ENCODE measurements around the gene SLC18A3.

Gene SLC18A3

DNA sequence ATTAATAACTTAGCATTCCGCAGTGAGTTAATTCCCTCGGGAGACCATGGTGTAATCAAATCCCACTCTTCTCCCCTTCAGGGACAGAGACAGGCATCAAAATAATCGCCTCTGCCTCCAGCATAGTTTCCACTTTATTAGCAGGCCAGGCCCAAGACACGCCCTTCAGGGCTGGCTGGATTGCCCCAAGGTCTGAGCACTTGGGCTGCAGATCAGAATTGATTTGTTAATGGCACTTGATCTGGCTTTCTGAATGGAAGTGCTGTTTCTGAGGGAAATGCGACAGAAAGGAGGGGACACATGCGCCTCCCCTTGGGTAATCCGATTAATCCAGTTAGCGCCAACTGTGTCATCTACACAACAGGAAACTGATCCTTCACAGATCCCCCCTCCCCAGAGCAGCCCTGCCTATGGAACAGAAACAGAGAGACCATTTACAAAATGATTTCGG, 19.3 kb downstream of the SLC18A3 start:
- no peak for DNase-seq

DNA sequence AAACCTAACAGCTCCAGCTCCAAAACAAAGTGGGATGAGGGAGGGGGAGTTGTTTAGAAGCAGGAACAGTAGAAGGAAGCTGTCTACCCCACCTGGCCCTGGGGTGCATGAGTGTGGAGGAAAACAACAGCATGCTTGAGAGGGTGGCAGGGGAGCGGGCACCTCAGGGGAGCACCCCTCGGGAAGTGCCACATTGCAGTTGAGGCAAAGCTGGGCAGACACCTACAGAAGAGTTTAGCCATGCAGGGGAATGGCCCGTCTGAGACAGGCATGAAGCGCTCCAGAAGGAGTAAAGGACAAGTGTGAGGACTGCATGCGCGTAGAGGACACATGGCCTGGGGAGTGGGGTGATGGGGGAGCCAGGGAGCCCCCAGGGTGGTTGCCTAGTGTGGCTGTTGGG, 21.9 kb downstream of the SLC18A3 start:
- DNase-seq = no peak

DNA sequence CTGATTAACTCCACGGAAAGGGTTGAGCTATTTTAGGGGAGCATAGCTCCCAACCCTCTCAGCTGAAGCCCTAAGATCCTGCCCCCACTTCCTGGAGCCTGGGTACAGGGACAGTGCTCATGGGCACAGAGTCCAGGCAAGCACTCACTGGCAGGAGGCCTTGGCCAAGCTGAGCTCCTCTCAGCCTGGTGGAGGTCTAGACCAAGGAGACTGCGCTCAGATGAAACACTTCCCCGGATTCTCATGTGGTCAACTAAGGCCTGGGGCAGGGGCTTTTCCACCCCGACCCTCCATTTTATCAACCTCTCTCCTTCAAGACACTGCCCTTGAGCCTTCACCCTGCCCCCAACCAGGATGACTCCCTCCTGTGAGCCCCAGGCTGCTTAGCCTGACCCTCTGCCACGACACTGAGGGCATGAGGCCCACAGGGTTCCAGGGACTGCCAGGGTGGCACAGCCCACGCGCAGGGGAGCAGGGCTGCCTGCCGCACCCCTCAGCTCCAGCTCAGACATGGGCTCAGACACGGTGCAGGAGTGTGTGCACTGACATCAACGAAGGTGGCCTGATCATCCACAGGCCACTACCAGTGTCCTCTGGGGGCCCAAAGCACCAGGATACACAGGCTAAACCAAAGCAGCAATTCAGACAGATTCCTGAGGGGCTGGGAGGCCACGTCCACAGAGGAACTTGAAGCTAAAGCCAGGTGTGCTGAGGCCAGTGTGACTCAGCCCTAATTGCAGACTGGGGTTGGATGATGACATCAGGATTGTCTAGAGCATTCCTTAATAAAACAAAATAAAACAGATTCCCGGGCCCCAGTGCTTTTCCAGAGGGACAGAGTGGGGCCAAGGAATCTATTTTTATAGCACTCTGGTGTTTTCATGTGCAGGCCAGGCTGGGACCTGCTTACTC, 22.6 kb downstream of the SLC18A3 start:
- DNase-seq = no peak

DNA sequence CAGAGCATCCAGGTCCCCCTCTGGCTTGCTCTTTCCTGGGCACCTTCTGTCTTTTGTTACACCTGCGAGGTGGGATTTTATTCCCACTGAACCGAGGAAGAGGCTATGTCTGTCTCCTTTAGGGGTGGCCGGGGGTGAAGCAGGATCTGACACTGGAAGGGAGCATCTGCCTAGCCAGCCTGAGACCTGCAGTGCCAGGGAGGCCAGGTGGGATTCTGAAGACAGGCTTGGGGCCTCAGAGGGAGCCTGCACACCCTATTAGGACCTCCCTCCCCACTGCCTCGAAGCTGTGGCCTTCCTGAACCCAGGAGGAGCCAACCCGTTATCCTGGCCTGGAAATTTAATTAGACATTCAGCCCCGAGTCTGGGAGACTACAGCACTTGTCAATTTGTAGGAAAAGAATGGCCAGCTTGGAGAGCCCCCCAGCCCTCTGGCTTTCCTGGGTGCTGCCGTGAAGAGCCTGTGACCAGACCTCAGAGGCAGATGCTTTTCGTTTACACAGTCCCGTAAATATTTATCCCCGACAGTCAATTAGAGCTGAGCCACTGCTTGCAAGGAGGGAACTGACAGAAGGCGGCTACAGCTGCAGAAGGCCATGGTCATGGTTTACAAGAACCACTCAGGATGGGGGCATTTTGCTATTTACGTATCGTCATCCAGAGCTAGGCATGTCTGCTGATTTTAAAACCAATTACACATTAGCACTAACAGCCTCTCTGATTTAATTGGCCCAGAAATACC, 23.4 kb downstream of the SLC18A3 start:
- DNase-seq = no peak

DNA sequence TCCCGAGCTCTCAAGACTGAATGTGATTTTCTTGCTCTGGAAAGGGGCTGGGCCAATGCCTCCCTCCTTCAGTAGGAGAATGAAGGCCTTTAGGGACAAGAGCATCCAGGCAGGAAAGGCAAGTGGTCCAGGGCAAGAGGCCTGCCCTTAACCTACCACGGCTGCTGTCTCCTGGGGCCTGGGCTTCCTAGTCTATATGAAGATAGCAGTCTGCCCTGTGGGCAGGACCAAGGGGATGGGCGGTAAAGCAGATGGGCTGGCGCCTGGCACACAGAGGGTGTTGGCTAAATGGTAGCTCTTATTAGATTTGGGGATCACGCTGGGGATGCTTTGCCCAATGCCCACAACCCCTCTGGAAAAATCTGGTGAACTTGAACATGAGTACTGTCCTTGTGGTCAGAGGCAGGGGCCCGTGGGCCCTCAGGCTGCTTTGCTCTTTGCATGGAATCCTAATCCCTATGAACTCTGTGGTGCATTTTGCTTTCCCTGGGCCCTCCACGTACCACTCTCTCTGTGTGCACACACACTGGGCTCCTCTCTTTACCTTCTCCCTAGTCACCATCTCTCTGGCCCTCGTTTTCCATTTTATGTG, 24.1 kb downstream of the SLC18A3 start:
- no peak for DNase-seq

DNA sequence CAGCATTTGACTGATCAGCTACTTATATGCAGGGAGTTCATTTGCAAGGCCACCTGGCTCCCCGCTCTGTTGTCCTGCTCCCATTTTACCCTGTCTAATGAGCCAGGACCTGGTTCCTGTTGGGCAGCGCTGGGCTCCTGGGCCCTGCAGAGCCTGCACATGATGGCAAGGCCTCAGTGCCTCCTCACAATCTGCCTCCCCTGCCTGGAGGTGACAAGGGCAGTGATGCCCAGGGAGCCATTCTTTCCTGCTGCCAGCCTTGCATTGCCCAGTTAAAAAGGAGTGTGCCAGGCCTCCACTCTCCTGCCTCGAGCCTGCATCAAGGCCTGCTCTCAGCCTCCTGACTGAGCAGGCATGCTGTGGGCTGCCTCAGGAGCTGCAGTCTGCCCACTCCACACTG, 32.2 kb downstream of the SLC18A3 start:
- DNase-seq = no peak

DNA sequence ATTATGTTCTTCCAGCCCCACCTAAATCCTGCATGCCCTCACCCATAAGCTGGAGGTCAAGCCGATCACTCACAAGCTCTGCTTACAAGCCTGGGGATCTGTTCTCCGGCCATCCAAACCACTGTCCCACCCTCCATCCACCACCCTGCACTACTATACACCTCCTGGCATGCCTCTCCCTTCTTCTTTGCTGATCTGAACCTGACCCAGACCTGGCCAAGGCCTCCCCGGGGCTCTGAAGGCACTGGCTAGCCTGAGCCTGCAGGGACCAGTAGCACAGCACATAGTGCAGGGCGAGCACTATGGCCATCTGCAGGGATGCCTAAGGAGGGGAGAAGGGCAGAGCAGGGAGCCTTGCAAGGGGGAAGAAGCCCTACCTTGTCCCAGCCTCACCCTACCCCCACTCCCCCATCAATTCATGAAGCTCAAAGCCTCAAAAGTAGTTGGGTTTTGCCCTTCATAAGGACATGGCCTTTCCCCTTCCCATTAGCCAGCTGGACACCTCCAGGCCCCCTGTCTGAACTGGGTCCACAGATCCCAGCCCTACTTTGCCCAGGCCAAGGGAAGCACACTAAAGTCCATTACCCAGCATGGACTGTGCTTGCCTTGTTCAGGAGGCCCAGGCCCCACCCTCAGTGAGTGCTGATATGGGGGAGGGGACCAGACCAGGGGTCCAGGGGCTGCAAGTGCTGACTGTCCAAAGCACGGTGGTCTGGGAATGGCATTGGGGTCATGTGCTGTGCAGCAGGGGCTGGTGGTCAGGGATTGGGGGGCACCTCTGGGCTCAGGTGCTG, 33.3 kb downstream of the SLC18A3 start:
- no peak for DNase-seq

DNA sequence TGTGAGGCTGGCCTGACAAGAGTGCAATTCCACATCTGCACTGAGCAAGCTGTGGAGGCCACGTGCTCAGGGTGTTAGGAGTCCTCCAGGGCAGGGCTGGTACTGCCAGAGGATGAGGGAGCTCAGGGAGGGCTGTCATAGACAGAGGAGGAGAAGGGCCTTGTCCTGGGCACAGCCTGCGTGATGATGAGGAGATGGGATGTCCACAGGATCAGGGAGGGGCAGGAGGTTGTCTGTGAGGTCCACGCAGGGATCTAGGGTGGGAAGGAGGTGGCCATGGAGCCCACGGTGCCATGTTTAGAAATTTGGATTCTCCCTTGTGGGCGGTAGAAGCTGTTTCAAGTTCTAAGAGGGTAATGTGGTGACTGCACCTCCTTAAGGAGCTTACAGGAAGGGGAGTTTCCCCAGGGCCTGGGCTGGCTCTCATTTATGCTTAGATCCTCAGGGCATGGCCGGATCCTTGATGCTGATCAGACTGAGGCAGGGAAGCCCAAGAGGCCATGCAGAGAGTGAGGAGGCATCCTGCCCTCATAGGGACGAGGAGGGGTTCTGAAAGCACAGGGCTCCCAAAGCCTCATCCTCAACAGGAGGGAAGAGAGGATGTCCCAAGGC, 34.0 kb downstream of the SLC18A3 start:
- DNase-seq = no peak

DNA sequence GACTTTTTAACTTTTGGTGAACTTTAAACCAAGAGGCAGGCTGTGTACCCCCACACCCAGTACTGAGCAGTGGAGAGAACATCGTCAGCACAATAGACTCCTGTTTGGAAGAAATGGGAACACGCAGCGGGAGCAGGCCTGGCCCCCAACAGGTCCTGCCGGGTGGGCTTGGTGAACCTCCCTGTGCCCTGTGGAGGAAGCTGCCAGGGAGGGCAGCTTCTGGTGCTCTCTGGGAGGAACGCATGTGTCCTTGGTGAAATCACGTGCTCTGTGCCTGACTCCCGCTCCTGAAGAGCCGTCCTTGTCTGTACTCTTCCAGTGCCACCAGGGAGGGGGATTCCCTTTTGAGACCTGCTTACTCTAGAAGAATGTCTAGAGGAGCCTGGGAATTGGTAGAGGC, 35.3 kb downstream of the SLC18A3 start:
- DNase-seq = no peak

DNA sequence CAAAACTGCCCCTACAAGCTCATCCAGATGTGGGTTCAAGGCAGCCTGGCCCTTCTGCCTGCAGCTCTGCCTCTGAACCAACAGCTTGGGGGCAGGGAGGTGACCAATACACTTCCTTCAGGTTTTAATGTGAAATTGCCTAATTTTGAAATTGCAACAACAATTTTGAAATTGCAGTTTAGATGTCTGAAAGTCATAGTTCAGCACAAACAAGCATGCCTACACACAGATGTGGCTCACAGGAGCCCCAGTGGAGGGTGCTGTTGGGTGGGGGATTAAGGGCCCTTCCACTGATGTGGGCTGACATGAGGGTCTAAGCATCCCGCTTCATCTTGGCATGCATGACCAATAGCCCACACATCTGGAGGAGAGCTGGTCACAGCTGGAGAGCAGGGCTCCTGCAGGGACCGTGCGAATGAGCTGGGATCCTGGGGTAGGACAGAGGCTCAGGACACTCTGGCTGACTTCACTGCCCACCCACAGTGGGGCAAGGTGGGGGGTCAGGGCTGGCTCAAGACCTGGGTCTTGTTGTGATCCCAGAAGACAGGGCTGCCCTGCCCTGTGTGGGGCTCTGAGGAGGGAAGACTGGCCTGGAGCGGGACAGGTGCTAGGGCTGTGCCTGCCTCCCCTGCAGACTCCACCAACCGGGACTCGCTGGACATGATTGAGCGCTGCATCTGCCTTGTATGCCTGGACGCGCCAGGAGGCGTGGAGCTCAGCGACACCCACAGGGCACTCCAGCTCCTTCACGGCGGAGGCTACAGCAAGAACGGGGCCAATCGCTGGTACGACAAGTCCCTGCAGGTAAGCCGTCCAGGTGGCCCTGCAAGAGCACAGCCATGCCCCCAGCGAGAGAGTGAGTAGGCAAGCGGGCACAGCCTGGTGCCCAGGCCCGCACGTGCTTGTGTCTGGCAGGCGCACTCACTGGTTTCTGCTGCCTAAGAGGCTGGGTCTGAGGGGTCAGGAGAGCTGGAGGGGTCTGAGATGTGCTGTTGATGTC, 36.1 kb downstream of the SLC18A3 start:
- no peak for DNase-seq

DNA sequence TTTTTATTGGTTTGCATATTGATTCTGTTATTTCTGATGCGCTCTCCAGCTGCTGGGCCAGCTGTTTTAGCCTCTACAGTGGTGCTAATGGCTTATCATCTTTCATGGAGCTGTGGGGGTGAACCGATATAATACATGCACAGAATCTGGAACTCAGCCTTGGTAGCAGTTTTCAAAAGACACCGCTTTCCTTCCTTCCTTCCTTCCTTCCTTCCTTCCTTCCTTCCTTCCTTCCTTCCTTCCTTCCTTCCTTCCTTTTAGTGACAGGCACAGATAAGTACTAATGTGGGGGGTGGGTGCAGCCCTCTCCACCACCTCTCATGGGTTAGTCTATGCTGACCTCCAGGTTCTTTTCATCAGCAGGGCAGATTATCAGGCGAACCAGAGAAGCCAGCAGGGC, 37.4 kb downstream of the SLC18A3 start:
- no peak for DNase-seq

DNA sequence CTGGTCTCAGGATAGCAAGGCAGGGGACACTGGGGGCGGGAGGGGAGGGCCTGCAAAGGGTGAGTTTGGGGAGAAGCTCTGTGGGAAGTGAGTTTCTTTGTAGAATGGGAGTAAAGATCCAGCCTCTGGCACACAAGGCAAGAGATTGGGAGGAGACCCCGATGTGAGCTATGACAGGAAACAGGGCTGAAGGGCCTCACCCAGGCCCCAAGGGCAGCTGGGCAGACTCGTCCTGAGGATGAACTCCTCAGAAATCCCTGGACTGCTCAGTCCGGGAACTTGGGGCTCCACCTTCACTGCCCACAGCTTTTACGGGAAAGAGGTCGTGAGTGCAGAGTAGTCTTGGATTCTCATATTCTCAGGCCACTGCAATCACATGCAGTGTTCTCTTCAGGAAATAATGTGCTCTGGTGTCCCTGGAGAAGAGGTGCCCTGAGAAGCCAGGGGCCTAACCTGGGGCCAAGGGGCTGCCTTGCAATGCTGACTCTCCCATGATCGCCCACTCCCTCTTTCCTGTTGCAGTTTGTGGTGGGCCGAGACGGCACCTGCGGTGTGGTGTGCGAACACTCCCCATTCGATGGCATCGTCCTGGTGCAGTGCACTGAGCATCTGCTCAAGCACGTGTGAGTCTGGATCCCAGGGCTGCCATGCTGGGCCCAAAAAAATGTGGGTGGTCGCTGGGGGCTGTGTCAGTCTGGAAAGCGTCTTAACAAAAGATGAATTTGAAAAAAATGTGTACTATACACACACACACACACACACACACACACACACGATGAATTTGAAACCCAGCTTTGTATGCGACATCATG, 38.1 kb downstream of the SLC18A3 start:
- no peak for DNase-seq

DNA sequence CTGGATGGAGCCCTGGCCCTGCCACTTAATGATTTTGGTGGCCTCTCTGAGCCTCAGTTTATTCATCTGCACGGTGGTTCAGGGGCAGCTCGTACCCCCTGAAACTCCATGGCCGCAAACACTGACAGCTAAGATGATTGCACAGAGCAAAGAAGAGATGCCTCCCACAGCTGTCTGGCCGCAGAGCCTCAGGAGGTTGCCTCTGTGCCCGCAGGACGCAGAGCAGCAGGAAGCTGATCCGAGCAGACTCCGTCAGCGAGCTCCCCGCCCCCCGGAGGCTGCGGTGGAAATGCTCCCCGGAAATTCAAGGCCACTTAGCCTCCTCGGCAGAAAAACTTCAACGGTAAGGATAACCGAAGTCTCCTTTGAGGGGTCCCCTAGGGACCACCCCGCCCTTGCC, 39.2 kb downstream of the SLC18A3 start:
- DNase-seq = peak; percentile 54

DNA sequence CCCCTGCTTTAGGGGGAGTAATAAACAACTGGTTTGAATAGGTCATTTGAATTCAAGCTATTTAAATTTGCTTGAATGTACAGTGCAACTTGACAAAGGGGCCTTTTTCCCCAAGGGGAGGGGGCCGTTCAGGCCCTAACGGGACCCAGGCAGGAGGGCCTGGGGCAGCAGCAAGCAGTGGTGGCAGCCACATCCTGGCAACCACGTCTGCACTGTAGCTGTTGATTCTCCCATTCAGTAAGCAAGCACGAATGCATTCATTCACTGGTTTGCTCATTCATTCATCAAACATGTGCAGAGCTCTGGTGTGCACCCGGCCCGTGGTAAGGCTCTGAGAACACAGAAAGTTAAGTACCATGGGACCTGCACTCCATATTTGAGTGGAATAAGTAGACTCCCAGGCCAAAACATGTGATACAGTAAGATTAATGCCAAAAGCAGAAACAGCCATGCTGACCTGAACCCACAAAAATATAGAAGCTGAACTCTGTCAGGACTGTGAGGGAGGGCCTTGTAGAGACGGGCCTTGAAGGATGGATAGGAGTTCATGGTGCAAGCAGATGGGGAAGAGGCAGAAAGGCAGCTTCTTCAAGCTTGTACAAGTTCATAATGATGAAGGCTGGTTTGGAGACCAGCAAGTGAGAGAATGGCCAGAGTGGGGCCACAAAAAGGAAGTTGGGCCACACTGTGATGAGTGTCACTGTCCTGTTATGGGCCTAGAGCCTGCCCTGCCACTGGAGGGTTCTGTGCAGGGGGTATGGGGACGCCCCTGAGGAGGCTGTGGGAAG, 40.0 kb downstream of the SLC18A3 start:
- DNase-seq = no peak

DNA sequence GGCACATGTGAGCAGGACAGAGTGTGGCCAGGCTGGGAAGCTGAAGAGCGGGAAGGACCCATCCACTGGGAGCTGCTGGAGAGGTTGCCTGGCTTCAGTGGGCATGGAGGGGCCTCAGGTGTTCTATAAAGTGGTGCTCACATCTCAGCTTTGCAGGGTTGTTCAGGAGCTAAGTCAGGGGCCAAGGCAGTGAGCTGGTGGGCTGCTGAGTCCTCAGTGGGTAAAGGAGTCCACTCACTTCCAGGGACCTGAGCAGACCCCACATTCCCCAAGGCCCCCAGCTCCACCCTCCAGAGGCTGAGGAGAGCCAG, 40.6 kb downstream of the SLC18A3 start:
- DNase-seq = no peak

DNA sequence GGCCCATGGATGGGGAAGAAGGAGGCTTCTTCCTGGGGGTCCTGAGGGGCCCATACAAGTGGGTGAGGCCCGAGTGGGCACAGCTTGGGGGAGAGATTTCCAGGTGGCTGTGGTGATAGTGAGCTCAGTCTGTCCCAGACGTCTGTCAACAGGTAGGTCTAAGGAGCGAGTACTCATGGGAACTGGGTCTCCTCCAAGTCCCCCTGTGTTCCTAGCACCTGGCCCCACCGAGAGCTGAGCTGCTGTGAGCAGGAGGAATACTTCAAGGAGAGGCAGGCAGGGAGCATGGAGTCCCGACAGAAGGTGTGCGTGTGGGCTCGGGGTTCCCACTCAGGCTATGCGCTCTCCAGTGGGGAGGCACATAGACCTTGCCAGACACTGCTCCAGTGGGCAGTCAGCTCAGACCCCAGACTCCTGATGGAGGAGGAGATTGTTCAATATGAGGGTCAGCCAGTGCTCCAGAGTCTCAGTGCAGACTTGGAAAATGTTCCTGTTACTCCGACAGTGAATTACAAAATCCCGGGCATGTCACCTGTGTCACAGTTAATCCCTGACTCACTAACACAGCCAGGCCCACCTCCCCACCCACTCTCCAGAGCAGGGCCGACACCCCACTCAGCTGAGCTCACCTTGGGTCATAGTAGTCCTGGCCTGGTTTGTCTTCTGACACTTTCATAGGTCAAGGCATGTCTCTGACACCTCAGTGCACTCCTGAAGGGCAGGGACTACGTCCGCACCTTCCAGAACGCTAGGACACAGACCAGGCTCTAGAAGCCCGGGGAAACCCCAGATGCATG, 41.1 kb downstream of the SLC18A3 start:
- no peak for DNase-seq

DNA sequence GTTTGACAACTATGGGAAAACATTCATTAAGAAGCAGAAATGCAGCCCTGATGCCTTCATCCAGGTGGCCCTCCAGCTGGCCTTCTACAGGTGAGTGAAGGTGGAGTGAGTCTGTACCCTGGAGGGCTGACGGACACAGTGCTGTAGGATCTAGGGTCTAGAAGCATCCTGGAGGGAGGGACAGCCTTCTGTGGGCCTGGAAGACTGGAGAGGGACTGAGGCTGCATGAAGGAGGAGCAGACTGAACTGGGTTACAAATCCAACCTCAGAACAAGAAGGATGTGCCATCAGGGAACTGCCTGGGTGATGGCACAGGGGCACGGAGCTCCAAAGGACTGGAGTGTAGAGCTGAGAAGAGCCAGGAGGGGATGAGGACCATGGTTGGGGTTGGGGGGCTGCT, 41.8 kb downstream of the SLC18A3 start:
- no peak for DNase-seq

DNA sequence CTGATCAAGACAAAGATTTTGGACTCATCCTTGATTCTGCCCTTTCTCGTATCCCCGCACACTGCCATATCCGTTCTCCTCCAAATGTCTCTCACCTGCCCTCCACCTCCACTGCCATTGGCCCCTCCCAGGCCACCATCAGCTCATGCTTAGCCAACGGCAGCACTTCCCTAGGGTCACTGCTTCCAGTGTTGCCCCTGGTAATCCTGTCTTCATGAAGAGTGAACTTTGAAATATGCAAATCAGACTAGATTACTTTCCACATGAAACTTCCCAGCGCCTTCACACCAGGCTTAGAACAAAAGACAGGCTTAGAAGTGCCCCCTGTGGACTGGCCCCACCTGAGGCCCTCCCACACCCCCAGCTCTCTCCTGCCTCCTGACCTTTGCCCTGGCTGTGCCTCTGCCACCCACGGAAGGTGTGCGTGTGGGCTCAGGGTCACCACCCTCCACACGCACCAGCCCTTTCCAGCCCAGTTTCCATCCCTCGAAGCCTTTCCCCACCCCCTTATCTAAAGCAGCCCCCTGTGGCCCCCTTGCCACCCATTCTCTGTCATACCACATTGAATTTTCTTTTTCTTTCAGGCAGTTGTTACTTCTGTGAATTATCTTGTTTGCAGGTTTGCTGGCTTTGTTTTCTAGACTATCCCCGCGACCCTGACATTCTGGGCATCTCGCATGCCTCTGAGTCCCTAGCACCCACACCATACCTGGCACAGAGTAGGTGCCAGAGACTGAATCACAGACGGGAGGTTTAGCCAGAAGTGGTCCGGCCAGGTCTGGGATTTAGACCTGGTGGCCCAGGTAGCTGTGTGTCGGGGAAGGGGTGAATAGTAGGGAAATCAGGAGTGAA, 42.5 kb downstream of the SLC18A3 start:
- DNase-seq = no peak

All from activated CD4-positive, alpha-beta T cell treated with anti-CD3 and anti-CD28 coated beads, Interleukin-2, Interleukin-6, amounts not matched to agents 100 ng/mL and 50 ng/mL, durations not matched to agents 16 hours and 8 hours (primary cell).